GM21619 (cell line): Measurements from ENCODE around the gene NETO2.
"Not testable (repeated sequence)": the region's sequence is repeated elsewhere in the genome, so short reads cannot be mapped to it uniquely, and the experiment has no call there.

Experiments used
- ATAC-seq: cut with Tn5 transposase; IDR thresholded peaks from one replicate; pipeline ENCODE4 v1.9.1; 2021; ENCODE audit not compliant: unreplicated experiment

NETO2 gene

DNA sequence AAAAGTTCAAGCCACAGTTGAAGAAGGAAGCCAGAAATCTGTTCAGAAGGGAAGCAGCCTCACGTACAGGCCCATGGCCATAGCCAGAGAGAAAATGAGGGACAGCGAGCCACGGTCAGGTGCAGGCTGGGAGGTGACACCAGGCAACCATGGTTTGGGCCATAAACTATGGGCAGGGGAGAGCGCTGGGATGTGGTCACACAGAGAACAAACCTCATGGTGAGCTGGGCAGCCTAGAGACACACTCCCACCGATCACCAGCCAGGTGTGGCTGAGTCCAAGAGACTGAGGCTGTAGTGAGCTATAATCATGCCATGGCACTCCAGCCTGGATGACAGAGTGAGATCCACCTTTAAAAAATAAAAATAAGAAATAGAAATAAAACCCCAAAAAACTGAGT lies 76.5 kb downstream of the NETO2 start:
- ATAC-seq = no peak

GRCh38 chr16:47065766-47066688 lies 77.7 kb downstream of the NETO2 start:
- ATAC-seq = no peak

DNA sequence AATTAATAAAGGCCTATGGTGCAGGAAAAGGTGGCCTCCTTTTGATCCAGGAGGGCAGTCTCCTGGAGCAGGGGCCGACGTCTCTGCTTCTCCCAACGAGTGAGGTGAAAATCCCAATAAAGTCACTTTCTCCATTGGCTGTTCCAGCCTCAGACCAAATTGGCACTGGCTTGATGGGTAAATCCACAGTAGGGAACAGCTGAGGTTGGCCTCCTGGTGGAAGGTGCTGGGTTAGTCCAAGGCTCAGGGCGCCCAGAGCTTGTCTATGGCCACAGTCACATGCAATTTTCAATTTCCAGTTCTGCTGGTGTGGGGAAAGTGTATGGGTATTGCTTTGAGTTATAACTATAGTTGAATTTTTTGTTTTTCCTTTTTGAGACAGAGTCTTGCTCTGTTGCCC lies 79.0 kb downstream of the NETO2 start:
- ATAC-seq = no peak

GRCh38 chr16:47063011-47063724 lies 80.6 kb downstream of the NETO2 start:
- ATAC-seq = no peak

DNA sequence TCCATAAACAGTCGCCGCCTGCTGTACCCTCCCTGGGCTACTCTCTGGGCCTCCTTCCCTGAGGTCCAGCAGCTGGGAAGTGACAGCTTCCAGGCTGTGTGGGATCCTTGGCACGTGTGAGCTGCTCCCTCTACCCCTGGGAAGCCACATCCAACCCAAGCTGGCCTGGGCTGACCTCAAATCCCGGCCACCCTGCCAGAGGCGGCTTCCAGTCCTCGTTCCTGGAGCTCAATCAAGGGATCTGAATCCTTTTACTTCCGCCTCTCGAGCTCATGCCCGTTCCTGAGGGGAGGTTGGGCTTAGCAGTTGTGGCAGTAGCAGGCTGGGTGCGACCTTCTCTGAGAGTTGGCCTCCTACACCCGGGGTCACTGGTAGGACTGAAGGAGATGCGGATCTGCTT lies 82.5 kb downstream of the NETO2 start:
- ATAC-seq = no peak

- no peak for ATAC-seq
Measured at GRCh38 chr16:47060596-47060995, 83.1 kb downstream of the NETO2 start.

GRCh38 chr16:47059991-47060390 lies 83.8 kb downstream of the NETO2 start:
- ATAC-seq = no peak

GRCh38 chr16:47059130-47059529 lies 84.6 kb downstream of the NETO2 start:
- ATAC-seq = not testable (repeated sequence)

DNA sequence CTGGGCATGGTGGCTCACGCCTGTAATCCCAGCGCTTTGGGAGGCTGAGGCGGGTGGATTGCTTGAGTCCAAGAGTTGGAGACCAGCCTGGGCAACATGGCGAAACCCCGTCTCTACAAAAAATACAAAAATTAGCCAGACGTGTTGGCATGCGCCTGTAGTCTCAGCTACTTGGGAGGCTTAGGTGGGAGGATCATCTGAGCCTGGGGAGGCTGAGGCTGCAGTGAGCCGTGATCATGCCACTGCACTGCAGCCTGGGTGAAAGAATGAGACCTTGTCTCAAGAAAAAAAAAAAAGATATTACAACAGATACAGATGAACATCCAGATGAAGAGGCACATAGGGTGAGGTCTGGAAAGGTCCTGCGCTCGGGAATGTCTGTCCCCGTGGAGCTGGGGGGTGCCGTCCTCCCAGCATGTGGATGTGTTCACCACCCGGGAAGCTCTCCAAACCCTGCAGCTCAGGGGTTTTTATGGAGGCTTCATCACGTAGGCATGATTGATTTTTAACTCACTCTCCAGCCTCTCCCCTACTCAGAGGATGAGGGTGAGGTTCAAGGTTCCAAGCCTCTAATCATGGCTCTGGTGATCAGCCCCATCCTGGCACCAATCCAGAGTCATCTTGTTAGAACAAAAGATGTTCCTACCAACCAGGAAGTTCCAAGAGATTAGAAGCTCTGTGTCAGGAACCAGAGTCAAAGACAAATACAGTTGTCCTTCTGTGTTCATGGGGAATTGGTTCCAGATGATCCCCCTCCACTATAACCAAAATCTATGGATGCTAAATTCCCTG lies 85.3 kb downstream of the NETO2 start:
- no peak for ATAC-seq

DNA sequence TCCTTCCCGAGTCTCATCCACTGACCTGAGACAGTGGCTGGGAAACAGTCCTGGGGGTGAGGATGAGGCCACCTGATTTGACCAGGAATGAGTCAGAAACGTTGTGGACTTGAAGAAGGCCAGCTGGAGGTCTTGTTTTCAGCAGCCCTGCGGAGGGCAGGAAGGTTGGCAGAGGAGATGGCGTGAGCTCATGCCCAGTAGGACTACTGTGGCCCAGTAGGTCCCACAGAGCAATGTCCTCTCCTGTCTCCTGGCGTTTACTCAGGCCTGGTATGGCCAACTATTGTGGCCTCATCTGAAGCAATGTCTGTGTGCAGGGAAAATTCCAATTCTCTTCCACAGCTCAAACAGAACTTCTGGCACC lies 86.1 kb downstream of the NETO2 start:
- no peak for ATAC-seq

GRCh38 chr16:47056688-47057629 lies 86.8 kb downstream of the NETO2 start:
- ATAC-seq = no peak

GRCh38 chr16:47056061-47056460 lies 87.7 kb downstream of the NETO2 start:
- ATAC-seq = not testable (repeated sequence)

DNA sequence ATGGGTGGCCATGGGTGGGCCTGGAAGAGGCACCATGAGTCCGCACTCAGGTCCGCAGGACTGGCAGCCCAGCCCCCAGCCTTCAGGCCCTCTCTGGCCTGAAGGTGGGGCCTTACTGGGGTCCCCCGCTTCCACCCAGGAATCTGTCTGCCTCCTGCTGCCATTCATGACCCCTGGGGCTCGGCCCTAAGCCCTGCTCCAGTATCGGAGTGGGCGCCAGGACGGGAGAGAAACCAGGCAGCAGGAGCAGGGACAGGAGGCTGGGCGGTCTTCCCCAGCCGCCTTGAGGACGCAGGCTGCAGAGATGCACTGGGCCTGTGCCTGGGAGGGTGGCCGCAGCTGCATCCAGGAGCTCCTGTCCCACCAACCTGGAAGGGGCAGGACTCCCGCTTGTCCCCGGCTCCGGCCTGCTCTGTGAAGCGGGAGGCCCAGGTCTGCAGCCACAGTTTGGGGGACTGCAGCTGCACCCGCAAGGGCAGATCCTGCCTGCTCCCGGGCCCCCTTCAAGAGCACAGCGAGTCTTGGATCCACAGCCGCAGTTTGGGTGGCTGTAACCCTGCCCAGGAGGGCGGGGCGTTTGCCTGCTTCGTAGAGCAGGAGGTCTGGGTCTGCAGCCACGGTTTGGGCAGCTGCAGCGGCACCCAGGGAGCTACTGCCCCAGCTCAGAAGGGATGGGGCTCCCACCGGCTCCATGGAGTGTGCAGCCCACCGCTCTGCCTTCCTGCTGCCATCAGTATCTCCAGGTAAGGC lies 88.4 kb downstream of the NETO2 start:
- ATAC-seq = no peak

DNA sequence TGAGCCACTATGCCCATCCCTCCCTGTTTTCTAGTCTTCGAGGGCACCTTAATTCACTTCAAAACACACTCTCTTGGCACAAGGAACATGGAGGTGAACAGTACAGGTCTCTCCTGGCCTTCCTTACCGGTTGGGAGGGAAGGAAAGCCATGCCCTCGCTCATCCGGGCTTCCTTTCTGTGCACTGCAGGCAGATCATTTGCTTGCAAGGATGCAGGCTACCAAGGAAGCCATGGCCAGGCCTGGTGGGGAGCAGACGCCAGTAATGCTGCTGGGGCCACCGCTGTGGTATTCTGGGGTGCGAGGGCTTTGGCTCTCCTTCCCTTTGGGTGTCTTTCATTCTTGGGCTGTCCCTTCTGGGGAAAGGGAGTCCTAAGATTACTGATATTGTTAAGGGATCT lies 89.4 kb downstream of the NETO2 start:
- no peak for ATAC-seq

DNA sequence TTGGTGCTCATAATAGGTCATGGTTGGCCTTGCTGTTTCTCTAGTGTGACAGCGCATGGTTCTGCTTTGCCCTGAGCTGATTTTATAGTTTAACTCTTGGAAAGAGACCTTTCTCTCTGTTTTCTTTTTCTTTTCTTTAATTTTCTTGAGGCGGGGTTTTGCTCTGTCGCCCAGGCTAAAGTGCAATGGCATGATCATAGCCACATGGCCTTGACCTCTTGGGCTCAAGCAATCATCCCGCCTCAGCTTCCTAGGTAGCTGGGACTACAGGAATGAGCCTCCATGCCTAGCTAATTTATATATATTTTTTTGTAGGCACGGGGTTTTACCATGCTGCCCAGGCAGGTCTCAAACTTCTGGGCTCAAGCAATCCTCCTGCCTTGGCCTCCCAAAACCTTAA lies 89.8 kb downstream of the NETO2 start:
- ATAC-seq = no peak

GRCh38 chr16:47052666-47053640 lies 90.8 kb downstream of the NETO2 start:
- no peak for ATAC-seq

DNA sequence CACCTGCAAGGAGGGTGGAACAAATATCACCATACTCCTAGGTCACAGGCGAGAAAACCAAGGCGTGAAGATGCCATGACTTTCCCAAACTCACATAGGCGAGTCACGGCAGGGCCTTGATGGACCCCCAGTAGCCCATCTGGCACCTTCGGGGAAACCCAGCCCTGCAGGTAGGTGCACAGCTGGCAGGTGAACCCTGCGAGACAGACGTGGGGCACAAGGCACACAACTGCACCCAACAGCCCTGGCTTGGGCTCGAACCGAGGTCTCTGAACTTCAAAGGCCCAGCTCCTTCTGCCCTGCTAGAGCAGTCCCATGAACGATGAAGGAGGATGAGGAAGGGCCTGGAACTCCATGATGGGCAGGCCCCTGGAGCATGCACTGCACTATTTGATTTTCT lies 92.7 kb downstream of the NETO2 start:
- no peak for ATAC-seq

GRCh38 chr16:47049901-47050583 lies 93.7 kb downstream of the NETO2 start:
- no peak for ATAC-seq
